ENCODE measurements around the gene PRKCE.
"Not testable (repeated sequence)": the region's sequence is repeated elsewhere in the genome, so short reads cannot be mapped to it uniquely, and the experiment has no call there.

The PRKCE gene

GRCh38 chr2:45909677-45910191 lies 258.3 kb downstream of the PRKCE start:
- Mint-ChIP-seq H3K9me3 (no peaks in the 10 kb centered on the region), H3K4me1 (peaks cover 13% of the 10 kb centered on the region), H3K27me3 (no peaks in the 10 kb centered on the region), H3K36me3 (ENCODE audit: low read depth) (no peaks in the 10 kb centered on the region), H3K4me3 (no peak overlapping the region), H3K27ac (no peak overlapping the region)
- ATAC-seq (no peak), DNase-seq (no peak)

GRCh38 chr2:45910473-45911060 lies 259.1 kb downstream of the PRKCE start:
- Mint-ChIP-seq H3K4me3 (no peak overlapping the region), H3K36me3 (ENCODE audit: low read depth) (no peaks in the 10 kb centered on the region), H3K27ac (peak overlapping the region; percentile 14), H3K9me3 (no peaks in the 10 kb centered on the region), H3K4me1 (peaks cover 14% of the 10 kb centered on the region), H3K27me3 (no peaks in the 10 kb centered on the region)
- DNase-seq: no peak
- ATAC-seq: no peak

- Mint-ChIP-seq H3K27ac (no peak overlapping the region), H3K9me3 (no peaks in the 10 kb centered on the region), H3K36me3 (ENCODE audit: low read depth) (no peaks in the 10 kb centered on the region), H3K4me1 (peaks cover 19% of the 10 kb centered on the region), H3K27me3 (no peaks in the 10 kb centered on the region), H3K4me3 (no peak overlapping the region)
- no peak for ATAC-seq
- no peak for DNase-seq
These were observed 260.1 kb downstream of the PRKCE start for GRCh38 chr2:45911538-45911937.

- H3K4me1 Mint-ChIP-seq: peaks cover 19% of the 10 kb centered on the region
These were observed 260.6 kb downstream of the PRKCE start for GRCh38 chr2:45912109-45912508.

GRCh38 chr2:45913539-45913938 lies 262.1 kb downstream of the PRKCE start:
- Mint-ChIP-seq H3K9me3 (no peaks in the 10 kb centered on the region), H3K4me1 (peaks cover 19% of the 10 kb centered on the region), H3K36me3 (ENCODE audit: low read depth) (no peaks in the 10 kb centered on the region), H3K27ac (no peak overlapping the region), H3K4me3 (no peak overlapping the region), H3K27me3 (no peaks in the 10 kb centered on the region)
- ATAC-seq: no peak
- DNase-seq: no peak

More at GRCh38 chr2:45912109-45912508, 260.6 kb downstream of the PRKCE start:
- no peak for ATAC-seq
- Mint-ChIP-seq H3K27me3 (no peaks in the 10 kb centered on the region), H3K9me3 (no peaks in the 10 kb centered on the region), H3K36me3 (ENCODE audit: low read depth) (no peaks in the 10 kb centered on the region), H3K4me3 (no peak overlapping the region), H3K27ac (no peak overlapping the region)
- DNase-seq: no peak

GRCh38 chr2:45915523-45915922 lies 264.0 kb downstream of the PRKCE start:
- Mint-ChIP-seq H3K27me3 (no peaks in the 10 kb centered on the region), H3K9me3 (no peaks in the 10 kb centered on the region), H3K4me1 (peaks cover 13% of the 10 kb centered on the region), H3K36me3 (ENCODE audit: low read depth) (no peaks in the 10 kb centered on the region), H3K27ac (no peak overlapping the region), H3K4me3 (no peak overlapping the region)
- ATAC-seq (no peak), DNase-seq (no peak)

GRCh38 chr2:45917561-45918176 lies 266.2 kb downstream of the PRKCE start:
- H3K4me3 Mint-ChIP-seq; H3K27ac Mint-ChIP-seq; H3K9me3 Mint-ChIP-seq; H3K27me3 Mint-ChIP-seq; ATAC-seq; H3K36me3 Mint-ChIP-seq (ENCODE audit: low read depth); H3K4me1 Mint-ChIP-seq; DNase-seq: not testable (repeated sequence)

GRCh38 chr2:45918463-45919159 lies 267.1 kb downstream of the PRKCE start:
- H3K4me1 Mint-ChIP-seq: peaks cover 9% of the 10 kb centered on the region
- DNase-seq: no peak
- no peak for ATAC-seq
- H3K9me3 Mint-ChIP-seq: no peaks in the 10 kb centered on the region
- no peak overlapping the region for H3K4me3 Mint-ChIP-seq
- no peak overlapping the region for H3K27ac Mint-ChIP-seq
- H3K36me3 Mint-ChIP-seq (ENCODE audit: low read depth): no peaks in the 10 kb centered on the region
- H3K27me3 Mint-ChIP-seq: no peaks in the 10 kb centered on the region

- no peak for ATAC-seq
- Mint-ChIP-seq H3K4me1 (peaks cover 9% of the 10 kb centered on the region), H3K9me3 (no peaks in the 10 kb centered on the region), H3K27me3 (no peaks in the 10 kb centered on the region), H3K36me3 (ENCODE audit: low read depth) (no peaks in the 10 kb centered on the region), H3K27ac (no peak overlapping the region), H3K4me3 (no peak overlapping the region)
- no peak for DNase-seq
These were observed 267.7 kb downstream of the PRKCE start for GRCh38 chr2:45919160-45919650.

GRCh38 chr2:45919711-45920111 lies 268.2 kb downstream of the PRKCE start:
- H3K27me3 Mint-ChIP-seq: no peaks in the 10 kb centered on the region
- peaks cover 9% of the 10 kb centered on the region for H3K4me1 Mint-ChIP-seq
- no peaks in the 10 kb centered on the region for H3K9me3 Mint-ChIP-seq
- ATAC-seq (no peak), DNase-seq (no peak)
- H3K36me3 Mint-ChIP-seq (ENCODE audit: low read depth): no peaks in the 10 kb centered on the region
- H3K4me3 Mint-ChIP-seq: no peak overlapping the region
- H3K27ac Mint-ChIP-seq: no peak overlapping the region

- no peak for DNase-seq
- H3K4me1 Mint-ChIP-seq: peaks cover 4% of the 10 kb centered on the region
- no peaks in the 10 kb centered on the region for H3K36me3 Mint-ChIP-seq (ENCODE audit: low read depth)
- H3K27me3 Mint-ChIP-seq: no peaks in the 10 kb centered on the region
- ATAC-seq: no peak
- H3K9me3 Mint-ChIP-seq: no peaks in the 10 kb centered on the region
- H3K27ac Mint-ChIP-seq: no peak overlapping the region
- H3K4me3 Mint-ChIP-seq: no peak overlapping the region
These were observed 270.4 kb downstream of the PRKCE start for GRCh38 chr2:45921921-45922320.

- Mint-ChIP-seq H3K36me3 (ENCODE audit: low read depth) (no peaks in the 10 kb centered on the region), H3K9me3 (no peaks in the 10 kb centered on the region), H3K4me1 (peaks cover 4% of the 10 kb centered on the region), H3K27me3 (no peaks in the 10 kb centered on the region), H3K27ac (no peak overlapping the region), H3K4me3 (no peak overlapping the region)
- ATAC-seq (no peak), DNase-seq (no peak)
These were observed 271.1 kb downstream of the PRKCE start for GRCh38 chr2:45922577-45922988.

- no peak for DNase-seq
- Mint-ChIP-seq H3K27me3 (no peaks in the 10 kb centered on the region), H3K4me3 (no peak overlapping the region), H3K27ac (no peak overlapping the region), H3K4me1 (peaks cover 4% of the 10 kb centered on the region), H3K36me3 (ENCODE audit: low read depth) (no peaks in the 10 kb centered on the region), H3K9me3 (no peaks in the 10 kb centered on the region)
- ATAC-seq: no peak
These were observed 272.2 kb downstream of the PRKCE start for GRCh38 chr2:45923701-45924100.

GRCh38 chr2:45925026-45925425 lies 273.6 kb downstream of the PRKCE start:
- Mint-ChIP-seq H3K27me3 (no peaks in the 10 kb centered on the region), H3K36me3 (ENCODE audit: low read depth) (no peaks in the 10 kb centered on the region), H3K9me3 (no peaks in the 10 kb centered on the region), H3K4me1 (no peaks in the 10 kb centered on the region), H3K27ac (no peak overlapping the region), H3K4me3 (no peak overlapping the region)
- ATAC-seq (no peak), DNase-seq (no peak)

Data from activated naive CD8-positive, alpha-beta T cell treated with anti-CD3 and anti-CD28 coated beads, Interleukin-2, amount 50 U/mL, for 24 hours (primary cell).